Fibroblast of lung (primary cell): ENCODE data around the gene XYLB. TPM values are rescaled to one million over a fixed set of nuclear protein-coding genes. Genes with fewer than 3 reads are reported as not detected.
A peak's percentile ranks its signal among the peaks of the same experiment; 100 is the strongest.

Experiments
- DNase-seq, 2 donors: peaks; one replicate each; pipeline versions ENCODE4 v3.0.0 to v3.0.0-alpha.2; 2010; ENCODE audit warnings: low read depth in 2 of 2
- H2AFZ ChIP-seq: 2 replicates; pipeline ENCODE4 v1.5.1; 2012; ENCODE audit warnings: low read length, control low read depth, inconsistent platforms
- H3K27ac ChIP-seq: 2 replicates; pipeline ENCODE4 v1.5.1; 2011; ENCODE audit warnings: low read length, control low read depth; ENCODE audit not compliant: insufficient read depth
- H3K27me3 ChIP-seq: 2 replicates; pipeline ENCODE4 v1.5.1; 2011; ENCODE audit warnings: mild to moderate bottlenecking, low read length; ENCODE audit not compliant: control insufficient read depth, insufficient read depth
- H3K36me3 ChIP-seq: 2 replicates; pipeline ENCODE4 v1.5.1; 2011; ENCODE audit warnings: low read length; ENCODE audit not compliant: control insufficient read depth, insufficient read depth
- H3K4me1 ChIP-seq: 2 replicates; pipeline ENCODE4 v1.5.1; 2011; ENCODE audit warnings: low read length; ENCODE audit not compliant: control insufficient read depth, insufficient read depth; ENCODE audit errors: extremely low read depth
- H3K4me2 ChIP-seq: 2 replicates; pipeline ENCODE4 v1.5.1; 2011; ENCODE audit warnings: low read length, control low read depth; ENCODE audit not compliant: insufficient read depth; ENCODE audit errors: extremely low read depth
- H3K4me3 ChIP-seq, 4 experiments: fragments of 200-600 bp in 1 of 4; sonication (generic) in 1 of 4; replicated peaks in 1 of 4; 2 replicates each; pipeline ENCODE4 v1.5.1; 2011 to 2016; ENCODE audit warnings: low read length in 4 of 4, low read depth in 3 of 4, mild to moderate bottlenecking in 3 of 4, control low read depth in 2 of 4, inconsistent platforms in 1 of 4, mixed read lengths in 1 of 4; ENCODE audit not compliant: insufficient read depth in 1 of 4; ENCODE audit errors: control extremely low read depth in 1 of 4
- H3K79me2 ChIP-seq: 2 replicates; pipeline ENCODE4 v1.5.1; 2012; ENCODE audit warnings: mild to moderate bottlenecking, low read length, inconsistent platforms; ENCODE audit not compliant: control insufficient read depth, insufficient read depth
- H3K9ac ChIP-seq: 2 replicates; pipeline ENCODE4 v1.5.1; 2011; ENCODE audit warnings: mild to moderate bottlenecking, low read length, control low read depth; ENCODE audit not compliant: insufficient read depth
- H3K9me3 ChIP-seq: 2 replicates; pipeline ENCODE4 v1.5.1; 2012; ENCODE audit warnings: low read depth, low read length; ENCODE audit not compliant: control insufficient read depth, insufficient read depth
- H4K20me1 ChIP-seq: 2 replicates; pipeline ENCODE4 v1.5.1; 2011; ENCODE audit warnings: low read length; ENCODE audit not compliant: control insufficient read depth, insufficient read depth; ENCODE audit errors: extremely low read depth
- EZH2 ChIP-seq: IDR thresholded peaks from 2 replicates; pipeline ENCODE4 v1.5.1; 2012; ENCODE audit warnings: low read length, control low read depth, mild to moderate bottlenecking; ENCODE audit errors: missing control alignments
- polyA plus RNA-seq, 2 donors: library from polyadenylated mRNA; depleted of rRNA in 1 of 2; stranded (reverse) in 1 of 2; unstranded in 1 of 2; fragments of >200 nt; gene quantifications; 2 replicates each; pipeline ENCODE4 v1.2.1, GENCODE V29; 2011 to 2012; ENCODE audit warnings: missing spikeins in 1 of 2
- total RNA-seq: library from RNA; depleted of rRNA; stranded (reverse); fragments of >200 nt; gene quantifications from 2 replicates; pipeline ENCODE4 v1.2.1, GENCODE V29; 2014
- TF ChIP-seq, protein P1 (sequence below), 2 donors: IDR thresholded peaks in 1 of 2; conservative IDR thresholded peaks in 1 of 2; 1 replicate in 1 of 2; 2 replicates in 1 of 2; pipeline ENCODE4 v1.5.1; 2011 to 2012; ENCODE audit warnings: low read length in 2 of 2, control low read depth in 1 of 2, inconsistent platforms in 1 of 2, low read depth in 1 of 2, mild to moderate bottlenecking in 1 of 2

XYLB gene
- total and polyA plus RNA-seq, 2 donors (not counting 1 experiment from before 2014, with no cell fraction given): 2.2 to 5.1 TPM

GRCh38 chr3:38334142-38335055, 12.2 kb upstream of the XYLB start:
- H3K79me2 ChIP-seq: no peaks in the 10 kb centered on the region
- no peaks in the 10 kb centered on the region for H3K36me3 ChIP-seq
- H3K4me3 ChIP-seq: no peak overlapping the region
- no peak overlapping the region for H2AFZ ChIP-seq
- no peak overlapping the region for H3K27ac ChIP-seq
- no peaks in the 10 kb centered on the region for H4K20me1 ChIP-seq
- no peaks in the 10 kb centered on the region for H3K9me3 ChIP-seq
- no peaks in the 10 kb centered on the region for H3K27me3 ChIP-seq
- TF ChIP-seq, protein P1, sequence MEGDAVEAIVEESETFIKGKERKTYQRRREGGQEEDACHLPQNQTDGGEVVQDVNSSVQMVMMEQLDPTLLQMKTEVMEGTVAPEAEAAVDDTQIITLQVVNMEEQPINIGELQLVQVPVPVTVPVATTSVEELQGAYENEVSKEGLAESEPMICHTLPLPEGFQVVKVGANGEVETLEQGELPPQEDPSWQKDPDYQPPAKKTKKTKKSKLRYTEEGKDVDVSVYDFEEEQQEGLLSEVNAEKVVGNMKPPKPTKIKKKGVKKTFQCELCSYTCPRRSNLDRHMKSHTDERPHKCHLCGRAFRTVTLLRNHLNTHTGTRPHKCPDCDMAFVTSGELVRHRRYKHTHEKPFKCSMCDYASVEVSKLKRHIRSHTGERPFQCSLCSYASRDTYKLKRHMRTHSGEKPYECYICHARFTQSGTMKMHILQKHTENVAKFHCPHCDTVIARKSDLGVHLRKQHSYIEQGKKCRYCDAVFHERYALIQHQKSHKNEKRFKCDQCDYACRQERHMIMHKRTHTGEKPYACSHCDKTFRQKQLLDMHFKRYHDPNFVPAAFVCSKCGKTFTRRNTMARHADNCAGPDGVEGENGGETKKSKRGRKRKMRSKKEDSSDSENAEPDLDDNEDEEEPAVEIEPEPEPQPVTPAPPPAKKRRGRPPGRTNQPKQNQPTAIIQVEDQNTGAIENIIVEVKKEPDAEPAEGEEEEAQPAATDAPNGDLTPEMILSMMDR (conservative IDR thresholded peaks at IDR 0.05 in 1 of 2, IDR thresholded peaks at IDR 0.05 in 1 of 2; ENCODE audit: low read depth in 1 of 2, low read length in 2 of 2): no peak
- TF ChIP-seq EZH2: no peak
- peak overlapping the region; percentile 23 for H3K4me2 ChIP-seq
- DNase-seq: peak; percentile 63 to 88
- H3K4me1 ChIP-seq: no peaks in the 10 kb centered on the region
- H3K9ac ChIP-seq: no peak overlapping the region

GRCh38 chr3:38335263-38335662, 11.3 kb upstream of the XYLB start:
- no peak overlapping the region for H3K4me2 ChIP-seq
- H3K4me3 ChIP-seq: no peak overlapping the region
- no peaks in the 10 kb centered on the region for H3K4me1 ChIP-seq
- H3K9ac ChIP-seq: no peak overlapping the region
- H3K36me3 ChIP-seq: no peaks in the 10 kb centered on the region
- H2AFZ ChIP-seq: no peak overlapping the region
- H3K27me3 ChIP-seq: no peaks in the 10 kb centered on the region
- no peaks in the 10 kb centered on the region for H3K9me3 ChIP-seq
- TF ChIP-seq, protein P1 (conservative IDR thresholded peaks at IDR 0.05 in 1 of 2, IDR thresholded peaks at IDR 0.05 in 1 of 2; ENCODE audit: low read depth in 1 of 2, low read length in 2 of 2): no peak
- TF ChIP-seq EZH2: no peak
- DNase-seq: no peak
- no peak overlapping the region for H3K27ac ChIP-seq
- H4K20me1 ChIP-seq: no peaks in the 10 kb centered on the region
- H3K79me2 ChIP-seq: no peaks in the 10 kb centered on the region

- H3K4me1 ChIP-seq: no peaks in the 10 kb centered on the region
- no peak overlapping the region for H3K27ac ChIP-seq
- H3K4me3 ChIP-seq: no peak overlapping the region
- H3K4me2 ChIP-seq: no peak overlapping the region
- H3K9ac ChIP-seq: no peak overlapping the region
- no peak for TF ChIP-seq EZH2
- TF ChIP-seq, protein P1 (conservative IDR thresholded peaks at IDR 0.05 in 1 of 2, IDR thresholded peaks at IDR 0.05 in 1 of 2; ENCODE audit: low read depth in 1 of 2, low read length in 2 of 2): no peak
- no peak for DNase-seq
- H3K79me2 ChIP-seq: no peaks in the 10 kb centered on the region
- H4K20me1 ChIP-seq: no peaks in the 10 kb centered on the region
- H2AFZ ChIP-seq: no peak overlapping the region
- no peaks in the 10 kb centered on the region for H3K9me3 ChIP-seq
- no peaks in the 10 kb centered on the region for H3K36me3 ChIP-seq
- no peaks in the 10 kb centered on the region for H3K27me3 ChIP-seq
Measured at GRCh38 chr3:38337703-38338102, 8.9 kb upstream of the XYLB start.
